HepG2 (cell line): Measurements from ENCODE around the gene SLC17A9. TPM values are rescaled to one million over a fixed set of nuclear protein-coding genes. Genes with fewer than 3 reads are reported as not detected.

Experiments used
- ISL2 ChIP-seq: sonication (generic); formaldehyde crosslinking; IDR thresholded peaks from 2 replicates; pipeline ENCODE4 v1.5.0; 2020; ENCODE audit warnings: missing genetic modification reagents
- YEATS4 ChIP-seq: sonication (generic); formaldehyde crosslinking; IDR thresholded peaks from 2 replicates; pipeline ENCODE4 v1.4.0; 2020; ENCODE audit warnings: missing genetic modification reagents, borderline replicate concordance
- ZNF20 ChIP-seq: sonication (generic); formaldehyde crosslinking; IDR thresholded peaks from 2 replicates; pipeline ENCODE4 v1.4.0; 2020; ENCODE audit warnings: mild to moderate bottlenecking, moderate library complexity, missing genetic modification reagents
- ZNF253 ChIP-seq: sonication (generic); formaldehyde crosslinking; IDR thresholded peaks from 2 replicates; pipeline ENCODE4 v1.8.0; 2022; ENCODE audit warnings: mild to moderate bottlenecking, missing genetic modification reagents, borderline replicate concordance
- ZNF543 ChIP-seq: sonication (generic); formaldehyde crosslinking; IDR thresholded peaks from 2 replicates; pipeline ENCODE4 v1.4.0; 2020; ENCODE audit warnings: mild to moderate bottlenecking, missing genetic modification reagents
- ZNF724P ChIP-seq: sonication (generic); formaldehyde crosslinking; IDR thresholded peaks from 2 replicates; pipeline ENCODE4 v1.8.0; 2022; ENCODE audit warnings: missing genetic modification reagents, borderline replicate concordance
- ZSCAN12 ChIP-seq: sonication (generic); formaldehyde crosslinking; IDR thresholded peaks from 2 replicates; pipeline ENCODE4 v1.9.0; 2021; ENCODE audit warnings: mild to moderate bottlenecking, missing genetic modification reagents
- polyA plus RNA-seq, 8 experiments: library from polyadenylated mRNA; depleted of rRNA in 3 of 8; stranded (reverse) in 7 of 8; unstranded in 1 of 8; fragments of >200 nt; fragmentation: Illumina TruSeq in 4 of 8; extraction: Trizol in 4 of 8; gene quantifications; 2 replicates each; pipeline versions ENCODE4 v1.2.1 to v1.2.3, GENCODE V29; 2011 to 2016; ENCODE audit warnings: low read depth in 4 of 8, missing spikeins in 1 of 8, mixed read lengths in 1 of 8; ENCODE audit not compliant: insufficient read depth in 1 of 8
- total RNA-seq, 5 experiments: library from RNA; depleted of rRNA; stranded (reverse); fragments of >200 nt; fragmentation: Illumina TruSeq; extraction: Trizol; gene quantifications; 2 replicates each; pipeline ENCODE4 v1.2.3, GENCODE V29; 2016; ENCODE audit warnings: low read depth in 1 of 5
- TF ChIP-seq, protein P1 (sequence below): IDR thresholded peaks from 2 replicates; pipeline ENCODE4 v1.6.1; 2016; ENCODE audit warnings: low read depth, control low read depth
- TF ChIP-seq, protein P2 (sequence below): sonication (generic); formaldehyde crosslinking; IDR thresholded peaks from 2 replicates; pipeline ENCODE4 v1.5.0; 2020; ENCODE audit warnings: mild to moderate bottlenecking, missing genetic modification reagents
- TF ChIP-seq, protein P3 (sequence below): sonication (generic); formaldehyde crosslinking; IDR thresholded peaks from 2 replicates; pipeline ENCODE4 v1.4.0; 2020; ENCODE audit warnings: missing genetic modification reagents
- TF ChIP-seq, protein P4 (sequence below): sonication (generic); formaldehyde crosslinking; IDR thresholded peaks from 2 replicates; pipeline ENCODE4 v1.4.0; 2020; ENCODE audit warnings: missing genetic modification reagents
- TF ChIP-seq, protein P5 (sequence below): sonication (generic); formaldehyde crosslinking; IDR thresholded peaks from 2 replicates; pipeline ENCODE4 v1.5.1; 2020; ENCODE audit warnings: missing genetic modification reagents, mild to moderate bottlenecking, borderline replicate concordance

Gene SLC17A9
- total and polyA plus RNA-seq, 2 of the 13 experiments (the other 11 are each of a cell fraction or from before 2014, with no cell fraction given), result 110 to 191 TPM

DNA sequence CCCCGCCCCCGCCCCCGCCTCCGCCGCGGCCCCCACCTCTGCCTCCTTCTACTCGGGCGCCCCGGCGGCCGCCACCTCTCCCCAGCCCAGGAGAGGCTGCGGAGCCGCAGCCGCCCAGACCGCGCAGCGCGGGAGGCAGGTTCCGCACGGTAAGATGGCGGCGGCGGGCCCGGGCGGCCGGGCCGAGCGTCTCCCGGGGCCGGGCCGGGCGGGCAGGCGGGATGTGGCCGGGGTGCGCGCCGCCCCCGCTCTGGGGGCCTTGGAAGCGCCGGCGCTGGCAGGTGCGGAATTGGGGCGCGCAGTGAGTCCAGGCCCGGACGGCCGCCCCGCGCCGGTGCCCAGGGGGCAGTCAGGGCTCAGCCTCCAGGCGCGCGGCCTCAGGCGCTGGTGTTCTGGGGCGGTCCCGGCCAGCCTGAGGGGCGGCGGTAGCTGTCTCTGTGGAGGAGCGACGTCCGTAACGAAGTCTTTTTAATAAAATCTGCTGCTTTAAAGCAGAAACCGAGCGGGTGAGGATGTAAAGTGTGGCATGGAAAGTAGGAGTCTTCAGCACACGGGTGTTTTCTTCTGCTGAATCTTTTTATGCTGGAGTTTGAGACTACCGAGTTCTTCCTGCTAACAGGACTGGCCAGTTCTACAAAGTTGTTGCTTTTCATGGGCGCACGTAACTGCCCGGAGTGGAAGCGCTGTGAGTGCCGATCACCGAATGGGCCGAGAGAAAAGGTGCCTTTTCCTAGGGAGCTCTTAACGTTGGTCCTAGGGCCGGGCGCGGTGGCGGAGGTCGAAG lies 14.2 kb upstream of the SLC17A9 start, which contains the start of gene GID8 (continued):
- TF ChIP-seq, protein P1, sequence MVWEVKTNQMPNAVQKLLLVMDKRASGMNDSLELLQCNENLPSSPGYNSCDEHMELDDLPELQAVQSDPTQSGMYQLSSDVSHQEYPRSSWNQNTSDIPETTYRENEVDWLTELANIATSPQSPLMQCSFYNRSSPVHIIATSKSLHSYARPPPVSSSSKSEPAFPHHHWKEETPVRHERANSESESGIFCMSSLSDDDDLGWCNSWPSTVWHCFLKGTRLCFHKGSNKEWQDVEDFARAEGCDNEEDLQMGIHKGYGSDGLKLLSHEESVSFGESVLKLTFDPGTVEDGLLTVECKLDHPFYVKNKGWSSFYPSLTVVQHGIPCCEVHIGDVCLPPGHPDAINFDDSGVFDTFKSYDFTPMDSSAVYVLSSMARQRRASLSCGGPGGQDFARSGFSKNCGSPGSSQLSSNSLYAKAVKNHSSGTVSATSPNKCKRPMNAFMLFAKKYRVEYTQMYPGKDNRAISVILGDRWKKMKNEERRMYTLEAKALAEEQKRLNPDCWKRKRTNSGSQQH, result no peak
- 0 out of 2 replicates have a peak, but pooled peaks have one; percentile 9 for TF ChIP-seq ZNF253 (CRISPR knock-in tag)
- TF ChIP-seq, protein P2, sequence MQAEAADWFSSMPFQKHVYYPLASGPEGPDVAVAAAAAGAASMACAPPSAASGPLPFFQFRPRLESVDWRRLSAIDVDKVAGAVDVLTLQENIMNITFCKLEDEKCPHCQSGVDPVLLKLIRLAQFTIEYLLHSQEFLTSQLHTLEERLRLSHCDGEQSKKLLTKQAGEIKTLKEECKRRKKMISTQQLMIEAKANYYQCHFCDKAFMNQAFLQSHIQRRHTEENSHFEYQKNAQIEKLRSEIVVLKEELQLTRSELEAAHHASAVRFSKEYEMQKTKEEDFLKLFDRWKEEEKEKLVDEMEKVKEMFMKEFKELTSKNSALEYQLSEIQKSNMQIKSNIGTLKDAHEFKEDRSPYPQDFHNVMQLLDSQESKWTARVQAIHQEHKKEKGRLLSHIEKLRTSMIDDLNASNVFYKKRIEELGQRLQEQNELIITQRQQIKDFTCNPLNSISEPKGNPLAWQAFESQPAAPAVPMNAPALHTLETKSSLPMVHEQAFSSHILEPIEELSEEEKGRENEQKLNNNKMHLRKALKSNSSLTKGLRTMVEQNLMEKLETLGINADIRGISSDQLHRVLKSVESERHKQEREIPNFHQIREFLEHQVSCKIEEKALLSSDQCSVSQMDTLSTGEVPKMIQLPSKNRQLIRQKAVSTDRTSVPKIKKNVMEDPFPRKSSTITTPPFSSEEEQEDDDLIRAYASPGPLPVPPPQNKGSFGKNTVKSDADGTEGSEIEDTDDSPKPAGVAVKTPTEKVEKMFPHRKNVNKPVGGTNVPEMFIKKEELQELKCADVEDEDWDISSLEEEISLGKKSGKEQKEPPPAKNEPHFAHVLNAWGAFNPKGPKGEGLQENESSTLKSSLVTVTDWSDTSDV, result no peak
- no peak for TF ChIP-seq YEATS4 (CRISPR knock-in tag)
- TF ChIP-seq ISL2, result no peak
- TF ChIP-seq ZNF724P (CRISPR knock-in tag), result no peak
- TF ChIP-seq ZNF543 (CRISPR knock-in tag), result no peak
- 0 out of 2 replicates have a peak, but pooled peaks have one; percentile 14 for TF ChIP-seq ZSCAN12
- TF ChIP-seq, protein P3, sequence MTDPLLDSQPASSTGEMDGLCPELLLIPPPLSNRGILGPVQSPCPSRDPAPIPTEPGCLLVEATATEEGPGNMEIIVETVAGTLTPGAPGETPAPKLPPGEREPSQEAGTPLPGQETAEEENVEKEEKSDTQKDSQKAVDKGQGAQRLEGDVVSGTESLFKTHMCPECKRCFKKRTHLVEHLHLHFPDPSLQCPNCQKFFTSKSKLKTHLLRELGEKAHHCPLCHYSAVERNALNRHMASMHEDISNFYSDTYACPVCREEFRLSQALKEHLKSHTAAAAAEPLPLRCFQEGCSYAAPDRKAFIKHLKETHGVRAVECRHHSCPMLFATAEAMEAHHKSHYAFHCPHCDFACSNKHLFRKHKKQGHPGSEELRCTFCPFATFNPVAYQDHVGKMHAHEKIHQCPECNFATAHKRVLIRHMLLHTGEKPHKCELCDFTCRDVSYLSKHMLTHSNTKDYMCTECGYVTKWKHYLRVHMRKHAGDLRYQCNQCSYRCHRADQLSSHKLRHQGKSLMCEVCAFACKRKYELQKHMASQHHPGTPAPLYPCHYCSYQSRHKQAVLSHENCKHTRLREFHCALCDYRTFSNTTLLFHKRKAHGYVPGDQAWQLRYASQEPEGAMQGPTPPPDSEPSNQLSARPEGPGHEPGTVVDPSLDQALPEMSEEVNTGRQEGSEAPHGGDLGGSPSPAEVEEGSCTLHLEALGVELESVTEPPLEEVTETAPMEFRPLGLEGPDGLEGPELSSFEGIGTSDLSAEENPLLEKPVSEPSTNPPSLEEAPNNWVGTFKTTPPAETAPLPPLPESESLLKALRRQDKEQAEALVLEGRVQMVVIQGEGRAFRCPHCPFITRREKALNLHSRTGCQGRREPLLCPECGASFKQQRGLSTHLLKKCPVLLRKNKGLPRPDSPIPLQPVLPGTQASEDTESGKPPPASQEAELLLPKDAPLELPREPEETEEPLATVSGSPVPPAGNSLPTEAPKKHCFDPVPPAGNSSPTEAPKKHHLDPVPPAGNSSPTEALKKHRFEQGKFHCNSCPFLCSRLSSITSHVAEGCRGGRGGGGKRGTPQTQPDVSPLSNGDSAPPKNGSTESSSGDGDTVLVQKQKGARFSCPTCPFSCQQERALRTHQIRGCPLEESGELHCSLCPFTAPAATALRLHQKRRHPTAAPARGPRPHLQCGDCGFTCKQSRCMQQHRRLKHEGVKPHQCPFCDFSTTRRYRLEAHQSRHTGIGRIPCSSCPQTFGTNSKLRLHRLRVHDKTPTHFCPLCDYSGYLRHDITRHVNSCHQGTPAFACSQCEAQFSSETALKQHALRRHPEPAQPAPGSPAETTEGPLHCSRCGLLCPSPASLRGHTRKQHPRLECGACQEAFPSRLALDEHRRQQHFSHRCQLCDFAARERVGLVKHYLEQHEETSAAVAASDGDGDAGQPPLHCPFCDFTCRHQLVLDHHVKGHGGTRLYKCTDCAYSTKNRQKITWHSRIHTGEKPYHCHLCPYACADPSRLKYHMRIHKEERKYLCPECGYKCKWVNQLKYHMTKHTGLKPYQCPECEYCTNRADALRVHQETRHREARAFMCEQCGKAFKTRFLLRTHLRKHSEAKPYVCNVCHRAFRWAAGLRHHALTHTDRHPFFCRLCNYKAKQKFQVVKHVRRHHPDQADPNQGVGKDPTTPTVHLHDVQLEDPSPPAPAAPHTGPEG (CRISPR knock-in tag), result peak; percentile 67; the same call in 1 of the 2 replicates
- TF ChIP-seq, protein P4, sequence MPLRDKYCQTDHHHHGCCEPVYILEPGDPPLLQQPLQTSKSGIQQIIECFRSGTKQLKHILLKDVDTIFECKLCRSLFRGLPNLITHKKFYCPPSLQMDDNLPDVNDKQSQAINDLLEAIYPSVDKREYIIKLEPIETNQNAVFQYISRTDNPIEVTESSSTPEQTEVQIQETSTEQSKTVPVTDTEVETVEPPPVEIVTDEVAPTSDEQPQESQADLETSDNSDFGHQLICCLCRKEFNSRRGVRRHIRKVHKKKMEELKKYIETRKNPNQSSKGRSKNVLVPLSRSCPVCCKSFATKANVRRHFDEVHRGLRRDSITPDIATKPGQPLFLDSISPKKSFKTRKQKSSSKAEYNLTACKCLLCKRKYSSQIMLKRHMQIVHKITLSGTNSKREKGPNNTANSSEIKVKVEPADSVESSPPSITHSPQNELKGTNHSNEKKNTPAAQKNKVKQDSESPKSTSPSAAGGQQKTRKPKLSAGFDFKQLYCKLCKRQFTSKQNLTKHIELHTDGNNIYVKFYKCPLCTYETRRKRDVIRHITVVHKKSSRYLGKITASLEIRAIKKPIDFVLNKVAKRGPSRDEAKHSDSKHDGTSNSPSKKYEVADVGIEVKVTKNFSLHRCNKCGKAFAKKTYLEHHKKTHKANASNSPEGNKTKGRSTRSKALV (CRISPR knock-in tag), result no peak
- TF ChIP-seq, protein P5, sequence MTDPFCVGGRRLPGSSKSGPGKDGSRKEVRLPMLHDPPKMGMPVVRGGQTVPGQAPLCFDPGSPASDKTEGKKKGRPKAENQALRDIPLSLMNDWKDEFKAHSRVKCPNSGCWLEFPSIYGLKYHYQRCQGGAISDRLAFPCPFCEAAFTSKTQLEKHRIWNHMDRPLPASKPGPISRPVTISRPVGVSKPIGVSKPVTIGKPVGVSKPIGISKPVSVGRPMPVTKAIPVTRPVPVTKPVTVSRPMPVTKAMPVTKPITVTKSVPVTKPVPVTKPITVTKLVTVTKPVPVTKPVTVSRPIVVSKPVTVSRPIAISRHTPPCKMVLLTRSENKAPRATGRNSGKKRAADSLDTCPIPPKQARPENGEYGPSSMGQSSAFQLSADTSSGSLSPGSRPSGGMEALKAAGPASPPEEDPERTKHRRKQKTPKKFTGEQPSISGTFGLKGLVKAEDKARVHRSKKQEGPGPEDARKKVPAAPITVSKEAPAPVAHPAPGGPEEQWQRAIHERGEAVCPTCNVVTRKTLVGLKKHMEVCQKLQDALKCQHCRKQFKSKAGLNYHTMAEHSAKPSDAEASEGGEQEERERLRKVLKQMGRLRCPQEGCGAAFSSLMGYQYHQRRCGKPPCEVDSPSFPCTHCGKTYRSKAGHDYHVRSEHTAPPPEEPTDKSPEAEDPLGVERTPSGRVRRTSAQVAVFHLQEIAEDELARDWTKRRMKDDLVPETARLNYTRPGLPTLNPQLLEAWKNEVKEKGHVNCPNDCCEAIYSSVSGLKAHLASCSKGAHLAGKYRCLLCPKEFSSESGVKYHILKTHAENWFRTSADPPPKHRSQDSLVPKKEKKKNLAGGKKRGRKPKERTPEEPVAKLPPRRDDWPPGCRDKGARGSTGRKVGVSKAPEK, result no peak
- TF ChIP-seq ZNF20, result no peak
